Mesendoderm (in vitro differentiated cells): Measurements from ENCODE around the gene CIDEB.

Source experiments
- DNase-seq: peaks from one replicate; pipeline ENCODE4 v3.0.0; 2013
- H2AK5ac ChIP-seq: 2 replicates; pipeline ENCODE4 v1.6.1; 2013; ENCODE audit warnings: low read length, inconsistent platforms
- H2BK120ac ChIP-seq: 2 replicates; pipeline ENCODE4 v1.6.1; 2013; ENCODE audit warnings: low read depth, mild to moderate bottlenecking, low read length, moderate library complexity, mixed read lengths
- H2BK15ac ChIP-seq: replicated peaks from 2 replicates; pipeline ENCODE4 v1.6.1; 2013; ENCODE audit warnings: low read depth, mild to moderate bottlenecking, moderate library complexity
- H2BK5ac ChIP-seq: 2 replicates; pipeline ENCODE4 v1.6.1; 2013; ENCODE audit warnings: low read length, inconsistent platforms
- H3K18ac ChIP-seq: 2 replicates; pipeline ENCODE4 v1.6.1; 2013; ENCODE audit warnings: mild to moderate bottlenecking, low read length, mixed read lengths
- H3K23ac ChIP-seq: one replicate; pipeline ENCODE4 v1.6.1; 2013; ENCODE audit warnings: low read length
- H3K27ac ChIP-seq: 2 replicates; pipeline ENCODE4 v1.5.1; 2013; ENCODE audit warnings: low read depth, mild to moderate bottlenecking, inconsistent platforms, low read length, moderate library complexity
- H3K27me3 ChIP-seq: 2 replicates; pipeline ENCODE4 v1.6.1; 2013; ENCODE audit warnings: low read length, control low read depth, mild to moderate bottlenecking, inconsistent platforms; ENCODE audit not compliant: insufficient read depth, poor library complexity
- H3K36me3 ChIP-seq: 2 replicates; pipeline ENCODE4 v1.6.1; 2013; ENCODE audit warnings: low read length, inconsistent platforms; ENCODE audit not compliant: control insufficient read depth, insufficient read depth
- H3K4ac ChIP-seq: one replicate; pipeline ENCODE4 v1.6.1; 2013; ENCODE audit warnings: low read depth, mild to moderate bottlenecking, low read length, moderate library complexity
- H3K4me1 ChIP-seq: 2 replicates; pipeline ENCODE4 v1.6.1; 2013; ENCODE audit warnings: low read depth, low read length, inconsistent platforms; ENCODE audit not compliant: control insufficient read depth
- H3K4me2 ChIP-seq: 2 replicates; pipeline ENCODE4 v1.6.1; 2013; ENCODE audit warnings: low read length
- H3K4me3 ChIP-seq: 2 replicates; pipeline ENCODE4 v1.5.1; 2013; ENCODE audit warnings: mild to moderate bottlenecking, low read length
- H3K56ac ChIP-seq: one replicate; pipeline ENCODE4 v1.6.1; 2013; ENCODE audit warnings: low read length
- H3K79me1 ChIP-seq: 2 replicates; pipeline ENCODE4 v1.6.1; 2013; ENCODE audit warnings: low read length, inconsistent platforms
- H3K79me2 ChIP-seq: 2 replicates; pipeline ENCODE4 v1.6.1; 2013; ENCODE audit warnings: mild to moderate bottlenecking, low read length; ENCODE audit not compliant: control insufficient read depth, insufficient read depth
- H3K9ac ChIP-seq: 2 replicates; pipeline ENCODE4 v1.6.1; 2013; ENCODE audit warnings: low read length, inconsistent platforms
- H4K5ac ChIP-seq: one replicate; pipeline ENCODE4 v1.6.1; 2013; ENCODE audit warnings: low read length
- H4K8ac ChIP-seq: one replicate; pipeline ENCODE4 v1.6.1; 2013; ENCODE audit warnings: low read depth, mild to moderate bottlenecking, control low read depth, low read length, moderate library complexity
- WGBS: extraction: QIAGEN DNeasy Blood & Tissue Kit; methylation state at CpG from one replicate; pipeline ENCODE4 v1.1.7; 2013; ENCODE audit warnings: low lambda C conversion rate, missing lambda C conversion rate; ENCODE audit not compliant: insufficient coverage; ENCODE audit errors: extremely low coverage; 5-methylcytosine and 5-hydroxymethylcytosine counted together

The CIDEB gene

DNA sequence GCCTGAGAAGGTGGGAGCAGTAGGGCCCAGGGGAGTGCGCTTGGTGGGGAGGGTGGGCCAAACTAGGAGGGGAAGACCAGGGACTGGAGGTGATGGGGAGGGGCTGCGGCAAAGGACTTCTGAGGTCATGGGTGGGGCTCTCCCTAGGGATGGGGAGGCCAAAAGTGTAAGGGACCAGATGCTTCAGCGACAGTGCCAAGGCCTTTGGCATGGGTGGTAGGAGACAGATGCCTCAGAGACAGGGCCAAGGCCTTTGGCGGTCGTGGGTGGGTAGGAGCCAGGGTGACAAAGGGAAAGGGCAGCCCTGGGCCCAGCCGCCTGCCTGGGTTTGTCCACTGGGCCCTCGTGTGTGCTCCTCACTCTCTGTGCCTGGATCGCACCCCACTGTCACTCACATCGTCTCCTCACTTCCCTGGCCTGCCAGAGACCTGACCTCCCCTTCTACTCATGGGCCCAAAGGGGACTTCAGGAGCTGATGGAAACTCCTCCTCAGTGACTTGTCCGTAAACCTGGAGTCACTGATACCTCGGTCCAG lies 23.2 kb downstream of the CIDEB start:
- no CpG with 5 or more reads among the region's 11 CpGs for WGBS
- no peak overlapping the region for H4K5ac ChIP-seq
- no peak overlapping the region for H3K27ac ChIP-seq

DNA sequence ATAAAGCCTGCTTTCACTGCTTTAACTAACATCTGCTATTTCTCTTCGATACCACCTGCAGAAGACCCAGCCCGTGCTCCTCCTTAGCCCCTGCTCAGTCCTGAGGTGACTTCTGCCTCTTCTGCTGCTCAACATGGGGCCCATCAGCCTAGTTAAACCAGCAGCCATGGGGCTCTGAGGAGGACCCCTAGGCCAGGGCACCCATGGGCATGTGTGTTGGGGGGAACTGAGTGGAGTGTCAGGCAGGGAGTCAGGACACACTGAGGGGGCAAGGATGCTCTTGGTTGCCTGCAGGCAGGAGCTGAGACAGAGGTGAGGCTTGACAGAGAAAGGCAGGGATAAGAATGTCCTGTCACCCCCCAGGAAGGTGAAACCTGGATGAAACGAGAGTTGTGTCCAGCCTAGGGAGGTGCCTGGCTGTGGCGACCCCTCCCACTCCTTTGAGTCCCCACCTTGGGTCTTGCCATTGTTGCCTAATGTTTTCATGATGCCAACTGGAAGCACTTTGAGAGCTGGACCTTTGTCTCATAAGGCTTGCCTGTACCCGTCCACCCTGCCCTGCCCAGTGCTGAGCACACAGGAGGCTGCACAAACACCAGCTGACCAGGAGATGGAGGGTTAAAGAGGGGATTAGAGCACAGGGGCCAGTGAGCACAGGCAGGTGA lies 23.8 kb downstream of the CIDEB start:
- no peak for DNase-seq
- H3K79me1 ChIP-seq: no peaks in the 10 kb centered on the region
- H3K4me2 ChIP-seq: no peak overlapping the region
- no peak overlapping the region for H3K4me3 ChIP-seq
- no peak overlapping the region for H3K9ac ChIP-seq
- no peak overlapping the region for H2BK5ac ChIP-seq
- no peak overlapping the region for H2BK120ac ChIP-seq
- no peak overlapping the region for H4K5ac ChIP-seq
- H3K4me1 ChIP-seq: no peaks in the 10 kb centered on the region
- H3K56ac ChIP-seq: no peak overlapping the region
- H3K36me3 ChIP-seq: no peaks in the 10 kb centered on the region
- H3K27me3 ChIP-seq: no peaks in the 10 kb centered on the region
- H3K4ac ChIP-seq: no peak overlapping the region
- no peak overlapping the region for H2BK15ac ChIP-seq
- WGBS: no CpG with 5 or more reads among the region's 5 CpGs
- H3K27ac ChIP-seq: no peak overlapping the region
- H4K8ac ChIP-seq: no peak overlapping the region
- H2AK5ac ChIP-seq: no peak overlapping the region
- no peak overlapping the region for H3K18ac ChIP-seq
- H3K79me2 ChIP-seq: no peaks in the 10 kb centered on the region
- H3K23ac ChIP-seq: no peak overlapping the region

More for the DNA sequence above, 23.2 kb downstream of the CIDEB start:
- H3K4ac ChIP-seq: no peak overlapping the region
- no peak overlapping the region for H2BK5ac ChIP-seq
- no peaks in the 10 kb centered on the region for H3K36me3 ChIP-seq
- H3K4me3 ChIP-seq: no peak overlapping the region
- H3K27me3 ChIP-seq: no peaks in the 10 kb centered on the region
- H3K79me1 ChIP-seq: no peaks in the 10 kb centered on the region
- no peak overlapping the region for H3K4me2 ChIP-seq
- H2BK15ac ChIP-seq: no peak overlapping the region
- no peak overlapping the region for H2AK5ac ChIP-seq
- no peaks in the 10 kb centered on the region for H3K4me1 ChIP-seq
- H2BK120ac ChIP-seq: no peak overlapping the region
- no peak overlapping the region for H3K56ac ChIP-seq
- no peak overlapping the region for H3K23ac ChIP-seq
- no peak overlapping the region for H3K18ac ChIP-seq
- H4K8ac ChIP-seq: no peak overlapping the region
- H3K79me2 ChIP-seq: no peaks in the 10 kb centered on the region
- DNase-seq: no peak
- no peak overlapping the region for H3K9ac ChIP-seq

DNA sequence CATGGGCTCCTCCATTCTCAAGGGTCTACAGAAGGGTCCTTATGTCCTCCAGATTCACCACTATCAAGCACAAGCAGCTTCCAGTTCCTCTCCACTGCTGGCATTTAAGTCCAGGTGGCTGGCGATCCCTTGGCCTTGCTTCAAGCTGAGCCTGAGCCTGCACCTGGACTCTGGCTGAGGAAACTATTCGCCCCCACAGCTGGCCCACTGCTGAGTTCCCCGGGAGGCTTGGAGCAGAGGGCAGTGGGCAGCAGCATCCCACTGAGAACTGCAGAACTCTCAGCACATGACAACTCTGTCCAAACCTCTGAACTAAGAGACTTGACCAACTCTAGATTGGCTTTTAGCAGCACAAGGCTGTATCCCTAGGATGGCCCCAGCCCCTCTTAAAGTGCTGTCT lies 25.0 kb downstream of the CIDEB start:
- no peak overlapping the region for H3K4ac ChIP-seq
- no peak overlapping the region for H4K5ac ChIP-seq
- H2BK120ac ChIP-seq: no peak overlapping the region
- no peak overlapping the region for H3K56ac ChIP-seq
- no peaks in the 10 kb centered on the region for H3K79me2 ChIP-seq
- H3K23ac ChIP-seq: no peak overlapping the region
- no peak overlapping the region for H3K4me2 ChIP-seq
- H3K18ac ChIP-seq: no peak overlapping the region
- no peaks in the 10 kb centered on the region for H3K79me1 ChIP-seq
- WGBS: no CpG with 5 or more reads among the region's 3 CpGs
- no peaks in the 10 kb centered on the region for H3K4me1 ChIP-seq
- H3K4me3 ChIP-seq: no peak overlapping the region
- H3K27me3 ChIP-seq: no peaks in the 10 kb centered on the region
- no peaks in the 10 kb centered on the region for H3K36me3 ChIP-seq
- no peak for DNase-seq
- no peak overlapping the region for H3K9ac ChIP-seq
- H3K27ac ChIP-seq: no peak overlapping the region
- no peak overlapping the region for H4K8ac ChIP-seq
- no peak overlapping the region for H2AK5ac ChIP-seq
- no peak overlapping the region for H2BK15ac ChIP-seq
- H2BK5ac ChIP-seq: no peak overlapping the region

DNA sequence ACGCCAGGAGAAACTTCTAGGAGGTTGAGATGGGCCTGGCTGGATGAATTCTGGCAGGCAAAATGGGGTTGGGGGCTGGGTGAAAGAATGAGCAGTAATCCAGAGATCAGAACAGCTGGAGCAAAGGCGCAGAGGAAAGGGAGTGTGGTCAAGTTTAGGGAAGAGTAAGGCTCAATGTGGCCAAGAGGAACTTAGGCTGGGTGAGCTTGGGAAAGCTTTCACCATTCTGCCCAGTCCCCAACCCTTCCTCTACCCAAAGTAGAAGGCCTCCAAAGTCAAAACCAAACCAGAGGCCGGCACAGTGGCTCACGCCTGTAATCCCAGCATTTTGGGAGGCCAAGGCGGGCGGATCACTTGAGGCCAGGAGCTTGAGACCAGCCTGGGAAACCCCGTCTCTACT lies 26.1 kb downstream of the CIDEB start:
- no peak overlapping the region for H3K23ac ChIP-seq
- H3K56ac ChIP-seq: no peak overlapping the region
- DNase-seq: no peak
- H3K4me2 ChIP-seq: no peak overlapping the region
- no peaks in the 10 kb centered on the region for H3K79me1 ChIP-seq
- no peaks in the 10 kb centered on the region for H3K27me3 ChIP-seq
- H3K4ac ChIP-seq: no peak overlapping the region
- no peak overlapping the region for H2BK120ac ChIP-seq
- no peak overlapping the region for H2BK15ac ChIP-seq
- no peaks in the 10 kb centered on the region for H3K4me1 ChIP-seq
- H3K36me3 ChIP-seq: no peaks in the 10 kb centered on the region
- H2BK5ac ChIP-seq: no peak overlapping the region
- H2AK5ac ChIP-seq: no peak overlapping the region
- WGBS: no CpG with 5 or more reads among the region's 7 CpGs
- H4K8ac ChIP-seq: no peak overlapping the region
- no peak overlapping the region for H3K9ac ChIP-seq
- no peaks in the 10 kb centered on the region for H3K79me2 ChIP-seq
- no peak overlapping the region for H3K4me3 ChIP-seq
- no peak overlapping the region for H4K5ac ChIP-seq
- no peak overlapping the region for H3K18ac ChIP-seq
- no peak overlapping the region for H3K27ac ChIP-seq

DNA sequence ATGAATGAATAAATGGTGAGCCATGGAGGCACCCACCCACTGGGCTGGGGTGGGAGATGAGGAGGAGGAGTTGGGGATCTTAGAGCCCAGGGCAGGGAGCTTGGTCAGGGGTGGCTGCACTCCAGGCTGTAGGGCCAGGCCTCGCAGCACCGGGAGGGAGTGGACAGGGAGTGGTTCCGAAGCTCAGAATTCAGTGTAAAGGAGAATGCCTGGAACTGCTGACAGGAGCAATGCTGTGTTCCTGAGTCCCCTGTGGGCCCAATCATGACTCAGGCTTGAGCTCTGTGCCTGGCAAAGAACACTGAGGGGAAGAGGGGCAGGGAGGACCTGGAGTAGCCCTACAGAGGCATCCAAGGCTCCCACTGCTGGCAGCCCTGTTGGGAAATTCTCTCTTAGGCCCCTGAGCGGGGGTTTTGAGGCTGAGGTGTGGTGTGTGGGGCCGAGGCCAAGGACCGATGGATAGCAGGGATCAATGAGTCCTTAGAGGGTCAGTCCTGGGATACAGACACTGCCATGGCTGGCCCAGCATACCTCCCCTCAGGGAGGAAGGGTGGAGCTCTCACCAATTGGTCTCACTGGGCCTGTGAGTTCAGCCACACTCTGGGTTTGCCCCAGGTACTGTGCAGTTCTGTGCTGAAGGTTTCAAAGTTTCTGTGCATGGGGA lies 26.8 kb downstream of the CIDEB start:
- H3K56ac ChIP-seq: no peak overlapping the region
- H3K4me3 ChIP-seq: no peak overlapping the region
- no peak overlapping the region for H4K5ac ChIP-seq
- H3K4me1 ChIP-seq: no peaks in the 10 kb centered on the region
- H3K79me1 ChIP-seq: no peaks in the 10 kb centered on the region
- WGBS: no CpG with 5 or more reads among the region's 6 CpGs
- no peak overlapping the region for H2BK5ac ChIP-seq
- no peak overlapping the region for H2AK5ac ChIP-seq
- no peak for DNase-seq
- no peaks in the 10 kb centered on the region for H3K27me3 ChIP-seq
- H3K23ac ChIP-seq: no peak overlapping the region
- no peaks in the 10 kb centered on the region for H3K79me2 ChIP-seq
- no peak overlapping the region for H3K18ac ChIP-seq
- no peak overlapping the region for H2BK120ac ChIP-seq
- no peak overlapping the region for H3K4me2 ChIP-seq
- H4K8ac ChIP-seq: no peak overlapping the region
- H3K4ac ChIP-seq: no peak overlapping the region
- no peak overlapping the region for H2BK15ac ChIP-seq
- H3K27ac ChIP-seq: no peak overlapping the region
- H3K9ac ChIP-seq: no peak overlapping the region
- no peaks in the 10 kb centered on the region for H3K36me3 ChIP-seq
